ENCODE measurements around the gene NPPA.

NPPA gene

GRCh38 chr1:11841245-11842153 lies 6.1 kb downstream of the NPPA start:
- peak; percentile 56 for DNase-seq

- no peak for DNase-seq
Observed at GRCh38 chr1:11839727-11840705, 7.6 kb downstream of the NPPA start.

GRCh38 chr1:11838349-11839272 lies 9.0 kb downstream of the NPPA start:
- DNase-seq = peak; percentile 73

GRCh38 chr1:11837767-11838348 lies 9.7 kb downstream of the NPPA start:
- no peak for DNase-seq

GRCh38 chr1:11836955-11837766 lies 10.4 kb downstream of the NPPA start:
- DNase-seq = no peak

- no peak for DNase-seq
Observed at GRCh38 chr1:11835441-11836225, 11.9 kb downstream of the NPPA start.

- DNase-seq = no peak
Observed at GRCh38 chr1:11833900-11834299, 13.7 kb downstream of the NPPA start.

- DNase-seq = no peak
Observed at GRCh38 chr1:11833497-11833896, 14.1 kb downstream of the NPPA start.

- DNase-seq = peak; percentile 31
Observed at GRCh38 chr1:11831945-11832725, 15.4 kb downstream of the NPPA start.

- DNase-seq = no peak
Observed at GRCh38 chr1:11828511-11828910, 19.1 kb downstream of the NPPA start.

- DNase-seq = no peak
Observed at GRCh38 chr1:11826946-11827345, 20.6 kb downstream of the NPPA start.

GRCh38 chr1:11825131-11825530 lies 22.5 kb downstream of the NPPA start:
- no peak for DNase-seq

- no peak for DNase-seq
Observed at GRCh38 chr1:11823366-11824137, 24.0 kb downstream of the NPPA start.

GRCh38 chr1:11822091-11822490 lies 25.5 kb downstream of the NPPA start:
- no peak for DNase-seq

GRCh38 chr1:11817192-11817591 lies 30.4 kb downstream of the NPPA start:
- DNase-seq = no peak

GRCh38 chr1:11813021-11813420 lies 34.6 kb downstream of the NPPA start:
- DNase-seq = no peak

GRCh38 chr1:11807133-11807532 lies 40.5 kb downstream of the NPPA start:
- no peak for DNase-seq

- DNase-seq = no peak
Observed at GRCh38 chr1:11806307-11806936, 41.2 kb downstream of the NPPA start.

All from NCI-H1092 treated with DMSO at 0.1 percent for 48 hours (cell line).